Ishikawa (cell line): ENCODE data around the gene C1orf122.

Experiments
- CEBPB ChIP-seq: IDR thresholded peaks from 2 replicates; pipeline ENCODE4 v1.6.1; 2012
- EGR1 ChIP-seq: IDR thresholded peaks from 2 replicates; pipeline ENCODE4 v1.6.1; 2012
- EP300 ChIP-seq: IDR thresholded peaks from 2 replicates; pipeline ENCODE4 v1.6.1; 2012; ENCODE audit warnings: borderline replicate concordance
- MAX ChIP-seq: IDR thresholded peaks from 2 replicates; pipeline ENCODE4 v1.6.1; 2012
- REST ChIP-seq: IDR thresholded peaks from 2 replicates; pipeline ENCODE4 v1.6.1; 2012; ENCODE audit warnings: low read depth, mild to moderate bottlenecking
- TAF1 ChIP-seq: IDR thresholded peaks from 2 replicates; pipeline ENCODE4 v1.6.1; 2012; ENCODE audit warnings: low read depth, mild to moderate bottlenecking
- ZBTB7A ChIP-seq: IDR thresholded peaks from 2 replicates; pipeline ENCODE4 v1.6.1; 2012; ENCODE audit warnings: low read depth

- no peak for TF ChIP-seq CEBPB
- TF ChIP-seq ZBTB7A = no peak
- no peak for TF ChIP-seq TAF1
- TF ChIP-seq EP300 = no peak
- TF ChIP-seq REST = no peak
- no peak for TF ChIP-seq MAX
- TF ChIP-seq EGR1 = no peak
These were observed 13.9 kb downstream of the C1orf122 start for GRCh38 chr1:37821481-37821880.
